ENCODE results near the gene LDLRAD3. TPM values are rescaled to one million over a fixed set of nuclear protein-coding genes. Genes with fewer than 3 reads are reported as not detected.

Gene LDLRAD3
- total RNA-seq, 3 donors from 2014 or later, result 1.0 to 8.1 (median 2.0) TPM

DNA sequence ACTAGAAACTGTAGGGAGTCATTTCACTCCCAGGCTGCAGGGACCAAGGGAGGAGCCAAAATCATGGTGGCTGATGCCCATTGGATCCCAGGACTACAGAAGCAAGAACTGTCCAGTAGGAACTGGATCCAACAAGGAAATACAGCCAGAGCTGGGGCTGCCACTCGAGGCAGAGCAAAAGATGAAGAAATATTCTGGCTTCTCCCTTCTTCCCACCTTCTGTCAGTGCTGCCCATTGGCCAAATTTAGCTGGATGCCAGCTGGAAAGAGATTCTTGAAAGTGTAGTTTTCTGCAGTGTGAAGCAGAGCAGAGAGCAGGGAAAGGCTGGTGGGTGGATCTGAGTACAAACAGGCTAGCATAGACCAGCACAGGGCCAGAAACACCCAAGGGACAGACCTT is 299.8 kb downstream of the LDLRAD3 start:
- TF ChIP-seq, protein P1, sequence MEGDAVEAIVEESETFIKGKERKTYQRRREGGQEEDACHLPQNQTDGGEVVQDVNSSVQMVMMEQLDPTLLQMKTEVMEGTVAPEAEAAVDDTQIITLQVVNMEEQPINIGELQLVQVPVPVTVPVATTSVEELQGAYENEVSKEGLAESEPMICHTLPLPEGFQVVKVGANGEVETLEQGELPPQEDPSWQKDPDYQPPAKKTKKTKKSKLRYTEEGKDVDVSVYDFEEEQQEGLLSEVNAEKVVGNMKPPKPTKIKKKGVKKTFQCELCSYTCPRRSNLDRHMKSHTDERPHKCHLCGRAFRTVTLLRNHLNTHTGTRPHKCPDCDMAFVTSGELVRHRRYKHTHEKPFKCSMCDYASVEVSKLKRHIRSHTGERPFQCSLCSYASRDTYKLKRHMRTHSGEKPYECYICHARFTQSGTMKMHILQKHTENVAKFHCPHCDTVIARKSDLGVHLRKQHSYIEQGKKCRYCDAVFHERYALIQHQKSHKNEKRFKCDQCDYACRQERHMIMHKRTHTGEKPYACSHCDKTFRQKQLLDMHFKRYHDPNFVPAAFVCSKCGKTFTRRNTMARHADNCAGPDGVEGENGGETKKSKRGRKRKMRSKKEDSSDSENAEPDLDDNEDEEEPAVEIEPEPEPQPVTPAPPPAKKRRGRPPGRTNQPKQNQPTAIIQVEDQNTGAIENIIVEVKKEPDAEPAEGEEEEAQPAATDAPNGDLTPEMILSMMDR (IDR thresholded peaks at IDR 0.05), result no peak
- DNase-seq (no peak), ATAC-seq (no peak)
- Histone ChIP-seq H3K4me3 (no peak overlapping the region), H3K4me1 (ENCODE audit: low read depth) (no peaks in the 10 kb centered on the region), H3K9me3 (no peaks in the 10 kb centered on the region), H3K36me3 (ENCODE audit: low read depth) (no peaks in the 10 kb centered on the region)
- intact Hi-C loops (cut with DNase I, micrococcal nuclease), result no loop called here

DNA sequence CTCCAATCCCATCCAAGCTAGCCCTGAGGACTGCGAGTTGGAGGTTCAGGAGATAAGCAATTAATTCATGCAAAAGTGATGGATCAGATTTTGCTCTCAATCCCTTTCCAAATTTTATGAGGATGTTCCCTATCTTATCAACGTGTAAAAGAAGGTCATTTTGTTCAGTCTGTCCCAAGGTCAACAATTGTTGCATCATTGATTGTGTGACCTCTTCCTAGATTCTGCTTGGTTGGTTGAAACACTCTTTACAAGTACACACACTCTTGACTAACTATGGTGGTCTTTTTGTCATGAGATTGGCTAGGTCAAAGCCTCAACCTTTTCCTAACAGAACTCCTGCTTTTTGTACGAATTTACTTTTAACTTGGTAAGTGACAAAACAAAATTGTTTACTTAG is 303.6 kb downstream of the LDLRAD3 start:
- intact Hi-C loops (cut with DNase I, micrococcal nuclease), result no loop called here
- DNase-seq (no peak), ATAC-seq (no peak)
- TF ChIP-seq, protein P1 (IDR thresholded peaks at IDR 0.05), result no peak
- no peaks in the 10 kb centered on the region for H3K4me1 ChIP-seq (ENCODE audit: low read depth)
- no peak overlapping the region for H3K4me3 ChIP-seq
- H3K36me3 ChIP-seq (ENCODE audit: low read depth), result no peaks in the 10 kb centered on the region
- no peaks in the 10 kb centered on the region for H3K9me3 ChIP-seq

DNA sequence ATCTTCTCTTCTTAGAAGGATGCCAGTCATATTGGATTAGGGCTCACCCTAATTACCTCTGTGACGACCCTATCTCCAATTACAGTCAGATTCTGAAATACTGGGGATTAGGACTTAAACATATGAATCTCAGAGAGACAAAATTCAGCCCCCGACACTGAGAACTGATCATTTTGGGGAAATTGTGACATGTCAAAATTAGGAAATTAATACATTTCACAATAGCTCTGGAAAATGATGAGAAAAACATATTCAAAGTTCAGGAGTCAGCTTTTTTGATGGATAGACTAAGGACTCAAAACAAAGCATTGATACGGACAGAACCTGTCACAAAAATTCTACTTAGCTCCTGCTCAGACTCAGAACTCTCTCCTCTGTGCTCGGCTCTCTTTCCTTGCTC is 304.6 kb downstream of the LDLRAD3 start:
- ATAC-seq (no peak), DNase-seq (no peak)
- no peak overlapping the region for H3K4me3 ChIP-seq
- H3K4me1 ChIP-seq (ENCODE audit: low read depth), result no peaks in the 10 kb centered on the region
- H3K36me3 ChIP-seq (ENCODE audit: low read depth), result no peaks in the 10 kb centered on the region
- intact Hi-C loops (cut with DNase I, micrococcal nuclease), result no loop called here
- no peaks in the 10 kb centered on the region for H3K9me3 ChIP-seq
- TF ChIP-seq, protein P1 (IDR thresholded peaks at IDR 0.05), result no peak

DNA sequence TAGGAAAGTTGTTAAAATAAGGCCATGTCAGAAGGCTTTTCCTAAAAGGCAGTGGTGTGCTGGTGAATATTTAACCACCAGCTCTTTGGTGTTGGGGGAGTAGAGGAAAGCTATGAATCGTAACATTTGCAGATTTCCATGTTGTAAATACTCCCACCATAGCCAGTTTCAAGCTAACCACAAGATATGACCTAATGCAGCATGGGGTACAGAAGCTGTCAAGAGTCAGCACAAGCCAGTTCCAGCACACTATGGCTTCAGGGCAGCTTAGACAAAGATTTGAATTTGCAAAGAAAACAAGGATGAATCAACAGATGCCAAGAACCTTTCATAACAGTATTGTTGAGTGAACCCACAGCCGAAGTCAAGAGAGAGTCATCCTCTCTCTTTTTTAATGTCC is 305.4 kb downstream of the LDLRAD3 start:
- no peak for ATAC-seq
- H3K9me3 ChIP-seq, result no peaks in the 10 kb centered on the region
- H3K4me3 ChIP-seq, result no peak overlapping the region
- H3K36me3 ChIP-seq (ENCODE audit: low read depth), result no peaks in the 10 kb centered on the region
- TF ChIP-seq, protein P1 (IDR thresholded peaks at IDR 0.05), result no peak
- intact Hi-C loops (cut with DNase I, micrococcal nuclease), result no loop called here
- no peaks in the 10 kb centered on the region for H3K4me1 ChIP-seq (ENCODE audit: low read depth)
- DNase-seq, result no peak

DNA sequence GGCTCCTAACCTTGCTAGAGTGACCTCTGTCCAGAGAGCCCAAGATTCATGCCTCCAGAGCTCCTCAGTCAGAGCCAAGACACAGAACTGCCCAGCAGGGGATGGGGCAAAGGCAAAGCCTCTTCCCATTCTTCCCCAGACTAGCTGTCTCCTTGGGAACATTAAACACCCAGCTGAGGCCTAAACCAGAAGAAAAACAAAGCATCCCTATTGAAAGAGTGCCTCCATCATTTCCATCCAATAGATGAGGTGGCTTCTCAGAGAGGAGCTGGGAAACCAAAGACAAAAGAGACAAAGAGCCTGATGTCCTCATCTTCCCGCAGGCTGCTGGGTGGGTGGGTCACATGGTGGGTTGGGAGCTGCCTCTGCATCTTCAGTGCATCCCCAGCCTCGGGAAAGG is 308.0 kb downstream of the LDLRAD3 start:
- ATAC-seq, result no peak
- H3K36me3 ChIP-seq (ENCODE audit: low read depth), result no peaks in the 10 kb centered on the region

More for the DNA sequence above, 308.0 kb downstream of the LDLRAD3 start:
- intact Hi-C loops (cut with DNase I, micrococcal nuclease), result no loop called here
- TF ChIP-seq, protein P1 (IDR thresholded peaks at IDR 0.05), result no peak
- no peak overlapping the region for H3K4me3 ChIP-seq
- no peaks in the 10 kb centered on the region for H3K4me1 ChIP-seq (ENCODE audit: low read depth)
- H3K9me3 ChIP-seq, result no peaks in the 10 kb centered on the region
- DNase-seq, result no peak
